NT2/D1 (cell line): ENCODE data around the gene DOCK3.
"Not testable (repeated sequence)": the region's sequence is repeated elsewhere in the genome, so short reads cannot be mapped to it uniquely, and the experiment has no call there.

Experiments used
- DNase-seq: peaks from one replicate; pipeline ENCODE4 v3.0.0-alpha.2; 2011; ENCODE audit warnings: low read depth, low spot score
- H3K27me3 ChIP-seq: 2 replicates; pipeline ENCODE4 v1.6.0; 2011; ENCODE audit warnings: mild to moderate bottlenecking; ENCODE audit not compliant: insufficient read length, insufficient read depth
- H3K36me3 ChIP-seq: 2 replicates; pipeline ENCODE4 v1.6.1; 2011; ENCODE audit warnings: mild to moderate bottlenecking, low read length, mixed read lengths; ENCODE audit not compliant: insufficient read depth, insufficient read length
- H3K4me1 ChIP-seq: 2 replicates; pipeline ENCODE4 v1.5.1; 2011; ENCODE audit not compliant: insufficient read depth, insufficient read length
- H3K4me3 ChIP-seq: 2 replicates; pipeline ENCODE4 v1.5.1; 2011; ENCODE audit warnings: low read depth; ENCODE audit not compliant: insufficient read length
- H3K9ac ChIP-seq: 2 replicates; pipeline ENCODE4 v1.6.0; 2011; ENCODE audit warnings: low read depth; ENCODE audit not compliant: insufficient read length
- H3K9me3 ChIP-seq: 2 replicates; pipeline ENCODE4 v1.5.1; 2011; ENCODE audit warnings: mild to moderate bottlenecking, low read length; ENCODE audit not compliant: insufficient read depth
- SUZ12 ChIP-seq: IDR thresholded peaks from 2 replicates; pipeline ENCODE4 v1.6.1; 2011; ENCODE audit not compliant: insufficient read length, insufficient read depth; ENCODE audit errors: extremely low read depth
- YY1 ChIP-seq: IDR thresholded peaks from 2 replicates; pipeline ENCODE4 v1.6.1; 2011; ENCODE audit not compliant: insufficient read length, insufficient read depth
- ZNF274 ChIP-seq: IDR thresholded peaks from 2 replicates; pipeline ENCODE4 v1.6.1; 2011; ENCODE audit warnings: mild to moderate bottlenecking, low read depth, low read length

DOCK3 gene

DNA sequence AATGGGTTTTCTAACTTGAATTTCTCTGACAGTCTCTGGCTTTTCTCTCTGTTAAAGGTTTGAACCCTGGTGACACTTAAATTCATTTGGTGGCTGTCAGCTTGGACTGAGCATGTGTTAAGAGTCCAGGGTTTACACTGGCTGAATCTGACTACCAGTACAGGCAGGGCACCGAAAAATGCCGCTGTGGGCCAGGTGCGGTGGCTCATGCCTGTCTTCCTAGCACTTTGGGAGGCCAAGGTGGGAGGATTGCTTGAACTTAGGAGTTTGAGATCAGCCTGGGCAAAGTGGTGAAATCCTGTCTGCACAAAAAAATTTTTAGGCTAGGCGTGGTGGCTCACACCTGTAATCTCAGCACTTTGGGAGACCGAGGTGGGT is 712.1 kb downstream of the DOCK3 start:
- no peak overlapping the region for H3K9ac ChIP-seq
- TF ChIP-seq SUZ12 (no peak), ZNF274 (no peak)
- peaks cover 31% of the 10 kb centered on the region; the same call in 1 of the 2 replicates for H3K9me3 ChIP-seq

DNA sequence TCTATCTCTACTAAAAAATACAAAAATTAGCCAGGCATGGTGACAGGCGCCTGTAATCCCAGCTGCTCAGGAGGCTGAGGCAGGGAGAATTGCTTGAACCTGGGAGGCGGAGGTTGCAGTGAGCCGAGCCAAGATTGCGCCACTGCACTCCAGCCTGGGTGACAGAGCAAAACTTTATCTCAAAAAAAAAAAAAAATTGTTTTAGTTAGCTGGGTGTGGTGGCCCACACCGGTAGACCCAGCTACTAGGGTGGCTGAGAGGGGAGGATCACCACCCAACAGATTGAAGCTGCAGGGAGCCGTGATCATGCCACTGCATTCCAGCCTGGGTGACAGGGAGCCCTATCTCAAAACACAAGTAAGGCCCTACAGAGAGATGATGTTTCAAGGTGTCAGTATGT is 712.6 kb downstream of the DOCK3 start:
- H3K36me3 ChIP-seq: peaks cover 58% of the 10 kb centered on the region
- H3K4me3 ChIP-seq, DNase-seq, H3K27me3 ChIP-seq, H3K9ac ChIP-seq, H3K4me1 ChIP-seq: not testable (repeated sequence)
- H3K9me3 ChIP-seq: peaks cover 36% of the 10 kb centered on the region

More for the DNA sequence above, 712.1 kb downstream of the DOCK3 start:
- DNase-seq: no peak
- H3K27me3 ChIP-seq: no peaks in the 10 kb centered on the region
- peaks cover 54% of the 10 kb centered on the region for H3K36me3 ChIP-seq
- H3K4me3 ChIP-seq: peak overlapping the region; percentile 90
- H3K4me1 ChIP-seq: peaks cover 7% of the 10 kb centered on the region

DNA sequence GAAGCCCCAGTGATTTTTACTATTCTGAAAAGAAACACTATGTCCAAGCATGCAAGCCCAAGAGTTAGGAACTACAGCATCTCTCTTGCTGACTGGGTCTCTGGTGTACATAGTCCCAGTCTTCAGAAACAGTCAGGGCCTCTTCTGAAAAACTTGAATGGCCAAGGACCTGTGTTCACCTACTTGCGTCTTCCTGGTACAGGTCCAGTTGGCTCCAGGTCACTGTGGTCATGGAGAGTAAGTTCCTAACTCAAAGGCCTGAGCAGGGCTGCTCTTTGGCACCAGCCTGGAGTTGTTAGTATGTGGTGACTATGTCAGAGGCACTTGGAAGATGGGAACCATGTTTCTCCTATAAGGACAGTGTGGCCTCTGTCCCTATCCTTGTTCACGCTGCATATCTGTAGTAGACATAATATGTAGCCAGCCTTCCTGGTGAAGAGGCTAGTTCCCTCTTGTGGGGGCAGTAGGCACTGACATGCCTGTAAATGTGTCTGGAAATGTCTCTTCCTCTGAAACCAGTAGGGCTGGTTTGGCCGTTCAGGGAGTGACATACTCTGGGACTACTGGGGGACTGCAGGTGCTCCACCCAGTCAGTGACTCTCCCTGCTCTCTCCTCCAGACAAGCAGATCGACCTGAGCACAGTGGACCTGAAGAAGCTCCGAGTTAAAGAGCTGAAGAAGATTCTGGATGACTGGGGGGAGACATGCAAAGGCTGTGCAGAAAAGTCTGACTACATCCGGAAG is 713.7 kb downstream of the DOCK3 start:
- H3K9ac ChIP-seq: no peak overlapping the region
- H3K4me3 ChIP-seq: no peak overlapping the region
- no peak for DNase-seq
- no peak for TF ChIP-seq YY1
- TF ChIP-seq ZNF274: no peak
- no peak for TF ChIP-seq SUZ12
- peaks cover 48% of the 10 kb centered on the region for H3K9me3 ChIP-seq
- no peaks in the 10 kb centered on the region for H3K27me3 ChIP-seq
- H3K4me1 ChIP-seq: peaks cover 9% of the 10 kb centered on the region
- H3K36me3 ChIP-seq: peaks cover 70% of the 10 kb centered on the region

DNA sequence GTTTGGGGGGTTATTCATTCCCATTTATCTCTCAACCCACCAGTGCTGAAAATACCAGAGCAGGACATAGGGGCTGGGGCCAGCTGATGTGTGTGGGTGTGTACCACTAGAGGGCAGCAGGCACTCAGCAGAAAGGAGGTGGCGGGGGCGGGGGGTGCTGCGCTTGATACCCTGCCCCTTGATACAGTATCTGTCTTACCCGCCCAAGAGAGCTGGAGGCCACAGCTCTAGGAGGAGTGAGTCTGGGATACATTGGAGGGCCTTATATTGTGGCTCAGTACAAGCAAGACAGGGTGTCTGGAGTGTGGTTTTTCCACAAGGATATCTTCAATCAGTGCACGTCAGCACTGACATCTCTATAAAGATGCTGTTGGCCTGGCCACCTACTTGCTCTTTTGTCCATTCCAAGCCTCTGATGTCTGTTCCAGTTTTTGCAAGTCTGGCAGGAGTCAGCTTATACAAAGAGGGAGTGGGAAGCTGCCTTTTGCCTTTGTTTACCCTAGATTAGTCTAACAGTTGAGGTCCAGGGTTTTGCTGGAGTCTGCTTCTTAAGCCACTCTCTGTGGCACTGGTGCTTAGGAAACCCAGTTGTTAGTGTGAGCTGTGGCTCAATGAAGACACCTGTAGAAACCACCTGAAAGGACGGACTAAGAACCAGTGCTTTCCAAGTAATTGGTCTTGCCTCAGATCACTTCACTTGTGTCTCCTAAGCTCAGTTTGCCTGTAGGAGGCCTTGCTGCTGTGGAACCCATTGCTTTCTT is 714.9 kb downstream of the DOCK3 start:
- Histone ChIP-seq H3K9me3 (peaks cover 59% of the 10 kb centered on the region), H3K9ac (no peak overlapping the region), H3K27me3 (no peaks in the 10 kb centered on the region), H3K4me3 (no peak overlapping the region), H3K4me1 (peaks cover 9% of the 10 kb centered on the region), H3K36me3 (peaks cover 81% of the 10 kb centered on the region)
- DNase-seq: no peak
- no peak for TF ChIP-seq YY1
- no peak for TF ChIP-seq SUZ12
- no peak for TF ChIP-seq ZNF274

DNA sequence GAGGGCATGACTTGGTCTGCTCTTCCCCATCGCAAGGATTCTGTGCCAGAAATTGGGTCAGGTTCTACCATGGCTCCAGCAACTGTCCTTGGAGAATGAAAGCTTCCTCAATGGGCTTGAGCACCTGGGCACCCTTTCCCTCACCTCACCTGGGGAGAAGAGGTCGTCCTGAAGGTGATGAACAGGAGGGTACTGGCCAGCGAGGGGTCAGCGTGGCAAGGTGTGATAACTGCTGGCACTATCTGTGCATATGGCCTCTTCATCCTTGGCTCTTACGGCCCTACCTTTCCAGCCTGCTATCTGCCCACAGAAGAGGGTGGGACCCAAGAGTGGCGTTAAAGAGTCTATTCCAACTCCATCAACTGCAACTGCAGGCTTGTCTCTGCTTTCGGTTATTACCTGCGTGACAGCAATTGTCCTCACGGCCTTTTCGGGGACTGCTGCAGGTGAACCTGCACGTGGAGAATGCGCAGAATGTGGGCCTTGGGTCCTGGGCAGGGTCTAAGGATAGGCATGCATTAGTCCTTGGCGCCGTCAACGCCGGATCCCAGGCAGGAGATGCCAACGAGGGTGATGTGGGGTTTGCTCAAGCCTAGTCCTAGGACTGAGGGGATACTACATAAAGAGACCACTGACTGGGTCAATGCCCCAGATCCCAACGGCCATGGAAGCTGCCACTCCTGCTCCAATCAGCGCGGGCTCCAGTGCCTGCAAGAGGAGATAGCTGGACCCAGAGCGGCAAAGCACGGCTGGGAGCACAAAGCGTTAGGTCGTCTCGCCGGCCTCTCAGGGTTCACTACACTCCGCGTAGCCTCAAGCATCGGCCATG is 715.7 kb downstream of the DOCK3 start:
- Histone ChIP-seq H3K4me3 (peak overlapping the region; percentile 26), H3K9me3 (peaks cover 62% of the 10 kb centered on the region), H3K4me1 (peaks cover 9% of the 10 kb centered on the region), H3K36me3 (peaks cover 90% of the 10 kb centered on the region), H3K9ac (peak overlapping the region; percentile 33), H3K27me3 (no peaks in the 10 kb centered on the region)
- TF ChIP-seq YY1 (no peak), ZNF274 (no peak), SUZ12 (no peak)
- DNase-seq: no peak

DNA sequence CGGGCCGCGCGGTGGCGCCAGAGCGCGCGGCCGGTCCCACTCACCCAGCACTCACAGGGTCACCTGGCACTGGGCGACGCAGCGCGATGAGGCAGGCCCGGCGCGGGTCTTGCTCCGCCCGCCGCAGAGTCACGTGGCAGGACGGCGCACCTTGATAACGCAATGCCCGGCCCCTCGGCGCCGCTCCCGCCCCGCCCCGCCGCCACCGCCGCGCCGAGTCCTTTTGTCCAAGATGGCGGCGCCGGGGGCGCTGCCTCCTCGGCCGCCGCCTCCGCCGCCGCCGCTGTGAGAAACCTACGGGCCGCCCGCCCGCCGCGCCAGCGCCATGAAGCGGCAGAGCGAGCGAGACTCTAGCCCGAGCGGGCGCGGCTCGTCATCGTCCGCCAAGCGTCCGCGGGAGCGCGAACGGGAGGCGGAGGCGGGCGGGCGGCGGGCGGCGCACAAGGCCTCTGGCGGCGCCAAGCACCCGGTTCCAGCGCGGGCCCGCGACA is 716.4 kb downstream of the DOCK3 start, which contains the start of gene RBM15B:
TSS of gene RBM15B (plus strand) at position 211 of the 491 bp plus-strand sequence. CDS start at position 326, 115 bp downstream.
- Histone ChIP-seq H3K4me1 (peaks cover 9% of the 10 kb centered on the region), H3K9me3 (peaks cover 62% of the 10 kb centered on the region), H3K36me3 (peaks cover 90% of the 10 kb centered on the region), H3K9ac (peak within 1 kb of the TSS; percentile 83), H3K27me3 (no peaks in the 10 kb centered on the region), H3K4me3 (peak within 1 kb of the TSS; percentile 62)
- DNase-seq: peak; percentile 95
- TF ChIP-seq SUZ12 (no peak), YY1 (peak; percentile 55), ZNF274 (no peak)
